ENCODE data around the gene TAS1R2. TPM values are rescaled to one million over a fixed set of nuclear protein-coding genes. Genes with fewer than 3 reads are reported as not detected.

TAS1R2 gene
- polyA plus RNA-seq, 2 of the 4 experiments (the other 2 are of a cell fraction), result not detected

GRCh38 chr1:18814425-18814824 lies 45.0 kb downstream of the TAS1R2 start:
- H3K27ac ChIP-seq, result no peak overlapping the region
- no peak for ATAC-seq
- CTCF ChIA-PET, result interaction anchor here (1.9 to 12.6 kb wide), 2 partner anchors 9 to 217 kb away, joined by 6 to 236 read pairs; no protein-coding TSS in a partner anchor
- no peak for FAIRE-seq
- no peak overlapping the region for H3K4me2 ChIP-seq
- no peaks in the 10 kb centered on the region for H3K9me3 ChIP-seq
- 69% methylated on average over 6 of the region's 6 CpGs for WGBS (ENCODE audit: missing lambda C conversion rate)
- DNase-seq (ENCODE audit: low read depth in 1 of 2, low spot score in 1 of 2), result no peak
- POLR2A ChIA-PET, result no interaction called here
- H3K4me1 ChIP-seq, result no peaks in the 10 kb centered on the region
- TF ChIP-seq ZSCAN20 (CRISPR knock-in tag; IDR thresholded peaks at IDR 0.05), result no peak
- no peak for TF ChIP-seq HES2 (IDR thresholded peaks at IDR 0.05)
- no peak for TF ChIP-seq CHD4 (IDR thresholded peaks at IDR 0.05; ENCODE audit: borderline replicate concordance)
- no peak for TF ChIP-seq FOSB (CRISPR knock-in tag; IDR thresholded peaks at IDR 0.05)
- TF ChIP-seq ZNF302 (CRISPR knock-in tag; IDR thresholded peaks at IDR 0.05), result no peak
- no peak for TF ChIP-seq CBX8 (IDR thresholded peaks at IDR 0.05)
- TF ChIP-seq TP53 (CRISPR knock-in tag; IDR thresholded peaks at IDR 0.05), result no peak
- no peak for TF ChIP-seq PBX3 (IDR thresholded peaks at IDR 0.05)
- TF ChIP-seq KDM1A (IDR thresholded peaks at IDR 0.05; ENCODE audit: low read depth), result no peak
- no peak for TF ChIP-seq HOXB5 (CRISPR knock-in tag; IDR thresholded peaks at IDR 0.05)
- no peak for TF ChIP-seq RARB (CRISPR knock-in tag; IDR thresholded peaks at IDR 0.05)
- TF ChIP-seq POLR2AphosphoS2 (conservative IDR thresholded peaks at IDR 0.05; ENCODE audit: low read length), result no peak
- no peak for TF ChIP-seq MAFK (IDR thresholded peaks at IDR 0.05; ENCODE audit: partially characterized antibody)
- TF ChIP-seq REST (IDR thresholded peaks at IDR 0.05), result no peak
- no peak for TF ChIP-seq MAX (IDR thresholded peaks at IDR 0.05)
- no peak for TF ChIP-seq NFE2L2 (conservative IDR thresholded peaks at IDR 0.05; ENCODE audit: low read length)
- TF ChIP-seq NPAS2 (CRISPR knock-in tag; IDR thresholded peaks at IDR 0.05; ENCODE audit: borderline replicate concordance), result no peak
- no peak for TF ChIP-seq JUNB (IDR thresholded peaks at IDR 0.05)
- no peak overlapping the region for H3K4me3 ChIP-seq

GRCh38 chr1:18812453-18812939 lies 47.0 kb downstream of the TAS1R2 start:
- CTCF ChIA-PET, result interaction anchor here (12.6 kb wide), 1 partner anchor 215 kb away, joined by 236 read pairs; no protein-coding TSS in a partner anchor
- DNase-seq (ENCODE audit: low read depth in 1 of 2, low spot score in 1 of 2) (no peak), ATAC-seq (no peak), FAIRE-seq (no peak)
- H3K4me2 ChIP-seq, result no peak overlapping the region
- WGBS (ENCODE audit: missing lambda C conversion rate), result 60% methylated on average over 7 of the region's 7 CpGs
- H3K4me3 ChIP-seq, result no peak overlapping the region
- no peak overlapping the region for H3K27ac ChIP-seq
- H3K9me3 ChIP-seq, result no peaks in the 10 kb centered on the region
- TF ChIP-seq E2F6 (IDR thresholded peaks at IDR 0.05; ENCODE audit: borderline replicate concordance, low read depth) (no peak), ZSCAN20 (CRISPR knock-in tag; IDR thresholded peaks at IDR 0.05) (no peak), SMC3 (IDR thresholded peaks at IDR 0.05) (no peak), HES2 (IDR thresholded peaks at IDR 0.05) (no peak), FOXS1 (CRISPR knock-in tag; IDR thresholded peaks at IDR 0.05) (no peak), ESRRA (IDR thresholded peaks at IDR 0.05; ENCODE audit: borderline replicate concordance, low read length) (no peak), GATA3 (IDR thresholded peaks at IDR 0.05; ENCODE audit: borderline replicate concordance) (no peak), BHLHE40 (IDR thresholded peaks at IDR 0.05; ENCODE audit: low read depth, low read length) (no peak), MAX (IDR thresholded peaks at IDR 0.05) (no peak)
- no peaks in the 10 kb centered on the region for H3K4me1 ChIP-seq
- POLR2A ChIA-PET, result no interaction called here

Data from A549 (cell line).